Thyroid gland (tissue), 4 donors: Measurements from ENCODE around the gene CNNM1. TPM values are rescaled to one million over a fixed set of nuclear protein-coding genes. Genes with fewer than 3 reads are reported as not detected.

Experiments used
- DNase-seq, 2 donors: peaks; one replicate each; pipeline ENCODE4 v3.0.0-alpha.2; 2019
- H3K27ac ChIP-seq, 3 donors: fragments of 200-600 bp; sonication (generic); 1 replicate in 2 of 3; 2 replicates in 1 of 3; pipeline ENCODE4 v1.5.1; 2016 to 2019; ENCODE audit warnings: mild to moderate bottlenecking in 1 of 3, moderate library complexity in 1 of 3
- H3K27me3 ChIP-seq: fragments of 200-600 bp; sonication (generic); one replicate; pipeline ENCODE4 v1.5.1; 2019
- H3K36me3 ChIP-seq, 2 donors: fragments of 200-600 bp; sonication (generic); one replicate each; pipeline ENCODE4 v1.5.1; 2016 to 2019
- H3K4me1 ChIP-seq, 2 donors: fragments of 200-600 bp; sonication (generic); one replicate each; pipeline ENCODE4 v1.5.1; 2017 to 2019
- H3K4me3 ChIP-seq, 3 donors: fragments of 200-600 bp; sonication (generic); replicated peaks in 1 of 3; 1 replicate in 2 of 3; 2 replicates in 1 of 3; pipeline ENCODE4 v1.5.1; 2016; ENCODE audit warnings: mild to moderate bottlenecking in 1 of 3
- H3K9me3 ChIP-seq: fragments of 200-600 bp; sonication (generic); one replicate; pipeline ENCODE4 v1.5.1; 2017
- POLR2A ChIP-seq, 2 donors: fragments of 450-650 bp; IDR thresholded peaks; one replicate each; pipeline ENCODE4 v1.6.1; 2017; ENCODE audit warnings: antibody characterized with exemption in 2 of 2, mild to moderate bottlenecking in 2 of 2, moderate library complexity in 1 of 2
- WGBS, 2 donors: methylation state at CpG; one replicate each; pipeline ENCODE4 v1.1.5; 2017; 5-methylcytosine and 5-hydroxymethylcytosine counted together
- intact Hi-C: fragments of 100-400 bp; cut with DNase I; formaldehyde crosslinking; loops from one replicate; pipeline ENCODE4 v1.15.1; 2023
- total RNA-seq, 4 donors: library from RNA; depleted of rRNA; stranded (reverse); fragments of >200 nt; gene quantifications; one replicate each; pipeline ENCODE4 v1.2.3, GENCODE V29; 2016
- TF ChIP-seq, protein P1 (sequence below), 6 experiments: fragments of 200-600 bp in 3 of 6; fragments of 450-650 bp in 3 of 6; sonication (generic) in 3 of 6; IDR thresholded peaks; one replicate each; pipeline ENCODE4 v1.5.1; 2016 to 2019; ENCODE audit warnings: antibody characterized with exemption in 6 of 6, mild to moderate bottlenecking in 2 of 6, inconsistent platforms in 1 of 6, moderate library complexity in 1 of 6

CNNM1 gene
- total RNA-seq: under 1 TPM; 0.27 to 0.67 (median 0.50) TPM

DNA sequence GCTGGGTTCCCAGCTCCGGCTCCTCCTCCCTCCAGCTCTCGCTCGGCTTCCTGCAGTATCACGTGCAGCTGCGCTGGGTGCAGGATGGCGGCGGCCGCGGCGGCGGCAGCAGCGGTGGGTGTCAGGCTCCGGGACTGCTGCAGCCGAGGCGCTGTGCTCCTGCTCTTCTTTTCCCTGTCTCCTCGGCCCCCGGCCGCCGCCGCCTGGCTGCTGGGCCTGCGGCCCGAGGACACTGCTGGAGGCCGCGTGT is at the start of gene CNNM1:
CNNM1 (plus strand) TSS at position 53 of the 250 bp plus-strand sequence; CDS start at position 85, 32 bp downstream.
- no peak within 1 kb of the TSS for H3K27ac ChIP-seq
- H3K4me1 ChIP-seq: peaks cover 11 to 17% of the 10 kb centered on the region in 2 donors
- H3K9me3 ChIP-seq: no peaks in the 10 kb centered on the region
- 0% methylated on average over 4 to 9 of the region's 24 CpGs for WGBS, 2 donors
- intact Hi-C loops: no loop called here
- no peaks in the 10 kb centered on the region for H3K27me3 ChIP-seq
- TF ChIP-seq, protein P1, sequence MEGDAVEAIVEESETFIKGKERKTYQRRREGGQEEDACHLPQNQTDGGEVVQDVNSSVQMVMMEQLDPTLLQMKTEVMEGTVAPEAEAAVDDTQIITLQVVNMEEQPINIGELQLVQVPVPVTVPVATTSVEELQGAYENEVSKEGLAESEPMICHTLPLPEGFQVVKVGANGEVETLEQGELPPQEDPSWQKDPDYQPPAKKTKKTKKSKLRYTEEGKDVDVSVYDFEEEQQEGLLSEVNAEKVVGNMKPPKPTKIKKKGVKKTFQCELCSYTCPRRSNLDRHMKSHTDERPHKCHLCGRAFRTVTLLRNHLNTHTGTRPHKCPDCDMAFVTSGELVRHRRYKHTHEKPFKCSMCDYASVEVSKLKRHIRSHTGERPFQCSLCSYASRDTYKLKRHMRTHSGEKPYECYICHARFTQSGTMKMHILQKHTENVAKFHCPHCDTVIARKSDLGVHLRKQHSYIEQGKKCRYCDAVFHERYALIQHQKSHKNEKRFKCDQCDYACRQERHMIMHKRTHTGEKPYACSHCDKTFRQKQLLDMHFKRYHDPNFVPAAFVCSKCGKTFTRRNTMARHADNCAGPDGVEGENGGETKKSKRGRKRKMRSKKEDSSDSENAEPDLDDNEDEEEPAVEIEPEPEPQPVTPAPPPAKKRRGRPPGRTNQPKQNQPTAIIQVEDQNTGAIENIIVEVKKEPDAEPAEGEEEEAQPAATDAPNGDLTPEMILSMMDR (IDR thresholded peaks at IDR 0.05): no peak
- no peak for TF ChIP-seq POLR2A (IDR thresholded peaks at IDR 0.05)
- no peaks in the 10 kb centered on the region for H3K36me3 ChIP-seq
- H3K4me3 ChIP-seq: peak within 1 kb of the TSS in 1 of 3 donors; percentile 28
- DNase-seq: peak; percentile 29 to 41

DNA sequence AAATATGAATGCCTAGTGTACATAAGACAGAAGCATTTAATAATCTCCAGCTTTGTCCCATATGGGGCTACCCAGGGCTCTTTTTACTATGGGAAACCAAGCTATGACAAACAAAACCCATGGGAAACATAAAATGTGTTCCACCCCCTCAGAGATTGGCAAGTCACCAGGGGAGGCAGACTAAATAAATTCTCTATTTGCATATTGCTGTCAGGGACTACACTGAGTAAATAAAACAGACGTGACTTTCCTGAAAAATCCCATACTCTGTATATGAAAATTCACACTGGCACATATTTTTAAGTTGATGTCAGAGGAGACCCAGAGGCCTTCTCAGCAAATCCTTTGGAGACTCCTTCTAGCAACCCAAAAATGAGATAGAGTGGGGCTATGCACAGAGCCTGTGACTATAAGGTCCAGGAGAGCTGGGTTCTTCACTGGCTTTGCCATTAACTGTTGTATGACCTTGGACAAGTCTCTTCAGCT is 49.5 kb upstream of the CNNM1 start:
- TF ChIP-seq POLR2A (IDR thresholded peaks at IDR 0.05): no peak
- TF ChIP-seq, protein P1 (IDR thresholded peaks at IDR 0.05): no peak
- 43 to 47% methylated on average over 1 of the region's 1 CpG for WGBS, 2 donors
- Histone ChIP-seq H3K9me3 (no peaks in the 10 kb centered on the region), H3K4me3 (no peak overlapping the region), H3K27me3 (no peaks in the 10 kb centered on the region), H3K27ac (no peak overlapping the region), H3K36me3 (no peaks in the 10 kb centered on the region), H3K4me1 (no peaks in the 10 kb centered on the region)
- intact Hi-C loops: no loop called here
- no peak for DNase-seq

DNA sequence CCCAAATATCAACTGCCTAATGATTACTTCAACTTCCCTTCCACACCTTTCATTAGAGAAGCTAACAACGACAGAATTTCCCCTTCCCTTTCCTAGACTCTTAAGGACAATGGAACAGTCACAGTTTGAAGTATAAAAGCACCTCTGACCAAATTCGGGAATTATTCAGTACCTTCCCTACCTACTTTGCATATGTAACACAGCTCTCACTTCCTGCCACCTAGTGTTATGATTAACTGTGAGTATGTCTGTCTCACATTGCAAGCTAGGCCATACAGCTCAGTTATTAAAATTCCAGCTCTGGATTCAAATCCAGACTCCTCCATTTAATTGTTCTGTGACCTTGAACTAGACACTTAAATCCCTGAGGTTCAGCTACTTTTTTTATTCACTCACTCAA is 48.7 kb upstream of the CNNM1 start:
- WGBS, 2 donors: 62 to 69% methylated on average over 2 of the region's 2 CpGs
- H3K9me3 ChIP-seq: no peaks in the 10 kb centered on the region
- TF ChIP-seq POLR2A (IDR thresholded peaks at IDR 0.05): no peak
- TF ChIP-seq, protein P1 (IDR thresholded peaks at IDR 0.05): no peak
- intact Hi-C loops: no loop called here
- H3K4me1 ChIP-seq: no peaks in the 10 kb centered on the region
- no peaks in the 10 kb centered on the region for H3K27me3 ChIP-seq
- no peaks in the 10 kb centered on the region for H3K36me3 ChIP-seq
- DNase-seq: no peak
- no peak overlapping the region for H3K4me3 ChIP-seq
- no peak overlapping the region for H3K27ac ChIP-seq

DNA sequence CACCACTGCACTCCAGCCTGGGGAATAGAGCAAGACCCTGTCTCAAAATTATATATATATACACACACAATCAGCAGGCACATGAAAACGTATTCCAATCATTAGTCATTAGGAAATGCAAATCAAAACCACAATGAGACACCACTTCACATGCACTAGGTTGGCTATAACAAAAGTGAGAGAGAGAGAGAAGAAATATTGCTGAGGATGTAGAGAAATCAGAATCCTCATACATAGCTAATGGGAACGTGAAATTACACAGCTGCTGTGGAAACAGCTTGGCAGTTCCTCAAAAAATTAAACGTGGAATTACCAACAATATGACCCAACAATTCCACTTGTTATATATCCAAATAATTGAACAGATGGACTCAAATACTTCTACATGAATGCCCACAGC is 43.3 kb upstream of the CNNM1 start:
- no peaks in the 10 kb centered on the region for H3K4me1 ChIP-seq
- 50 to 52% methylated on average over 3 of the region's 3 CpGs for WGBS, 2 donors
- DNase-seq: no peak
- no peaks in the 10 kb centered on the region for H3K27me3 ChIP-seq
- H3K4me3 ChIP-seq: no peak overlapping the region
- H3K9me3 ChIP-seq: no peaks in the 10 kb centered on the region
- H3K27ac ChIP-seq: no peak overlapping the region
- intact Hi-C loops: no loop called here
- no peak for TF ChIP-seq POLR2A (IDR thresholded peaks at IDR 0.05)
- TF ChIP-seq, protein P1 (IDR thresholded peaks at IDR 0.05): no peak
- H3K36me3 ChIP-seq: no peaks in the 10 kb centered on the region

DNA sequence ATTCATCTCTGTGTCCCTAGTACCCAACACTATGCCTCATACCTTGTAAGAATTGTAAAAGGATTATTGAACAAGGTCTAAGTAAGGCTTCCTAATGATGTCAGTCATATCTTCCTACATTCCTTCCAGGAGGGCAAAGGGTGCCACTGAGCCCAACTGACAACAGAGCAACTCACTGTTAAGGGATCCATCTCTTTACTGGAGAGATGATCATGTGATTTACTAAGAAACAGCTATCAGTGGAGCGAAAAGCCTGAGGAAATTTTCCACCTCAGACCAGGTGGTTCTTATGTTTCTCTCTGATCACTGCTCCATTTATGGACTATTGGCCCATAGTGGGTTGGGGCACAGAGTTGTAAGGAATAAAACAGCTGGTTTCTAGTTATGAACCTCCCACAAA is 38.9 kb upstream of the CNNM1 start:
- Histone ChIP-seq H3K36me3 (no peaks in the 10 kb centered on the region), H3K4me3 (no peak overlapping the region), H3K4me1 (no peaks in the 10 kb centered on the region), H3K27me3 (no peaks in the 10 kb centered on the region), H3K9me3 (no peaks in the 10 kb centered on the region), H3K27ac (no peak overlapping the region)
- intact Hi-C loops: no loop called here
- TF ChIP-seq POLR2A (IDR thresholded peaks at IDR 0.05): no peak
- TF ChIP-seq, protein P1 (IDR thresholded peaks at IDR 0.05): no peak
- no peak for DNase-seq
- 89 to 100% methylated on average over 1 of the region's 1 CpG for WGBS, 2 donors
